RCC 7860 (cell line): ENCODE measurements around the gene CARS1.

Source experiments
- DNase-seq: peaks from one replicate; pipeline ENCODE4 v3.0.0-alpha.2; 2015; ENCODE audit warnings: low spot score
- FAIRE-seq: peaks from 2 replicates; lab custom pipeline; 2012; peaks lifted over from hg19 to GRCh38; lab: Jason Lieb, UNC

The CARS1 gene

DNA sequence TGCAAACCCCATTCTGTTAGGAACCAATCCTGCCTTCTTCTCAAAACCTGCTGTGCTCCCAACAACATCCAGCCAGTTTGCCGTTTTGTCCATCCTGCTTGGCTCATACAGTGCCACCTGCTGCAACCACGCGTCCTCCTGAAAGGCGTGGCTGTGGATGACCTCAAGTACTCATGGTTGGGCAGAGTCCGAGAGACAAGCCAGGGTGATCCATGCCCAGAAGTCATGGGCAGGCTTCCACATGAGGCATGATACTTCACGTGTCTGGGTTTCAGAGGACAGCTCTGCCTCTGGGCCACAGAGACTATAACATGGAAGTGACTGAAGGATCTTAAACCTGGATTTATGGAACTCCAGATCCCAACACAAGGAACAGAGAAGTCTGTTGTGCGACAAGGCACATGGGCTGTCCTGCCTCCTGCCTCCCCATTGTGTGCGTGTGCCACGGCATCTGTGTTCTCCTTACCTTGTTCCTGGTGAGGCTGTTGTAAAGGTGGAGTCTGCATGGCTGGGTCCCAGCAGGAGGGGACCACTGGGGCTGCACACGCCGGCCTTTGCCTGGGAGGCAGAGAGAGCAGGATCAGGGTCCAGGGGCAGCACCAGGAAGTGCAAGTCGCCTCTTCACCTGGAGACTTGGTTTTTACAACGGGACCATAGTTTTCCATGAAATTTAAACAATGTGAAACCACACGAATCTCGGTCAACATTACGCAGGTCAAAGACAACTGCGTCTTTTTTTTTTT is 15.4 kb downstream of the CARS1 start:
- FAIRE-seq (no peak), DNase-seq (no peak)

DNA sequence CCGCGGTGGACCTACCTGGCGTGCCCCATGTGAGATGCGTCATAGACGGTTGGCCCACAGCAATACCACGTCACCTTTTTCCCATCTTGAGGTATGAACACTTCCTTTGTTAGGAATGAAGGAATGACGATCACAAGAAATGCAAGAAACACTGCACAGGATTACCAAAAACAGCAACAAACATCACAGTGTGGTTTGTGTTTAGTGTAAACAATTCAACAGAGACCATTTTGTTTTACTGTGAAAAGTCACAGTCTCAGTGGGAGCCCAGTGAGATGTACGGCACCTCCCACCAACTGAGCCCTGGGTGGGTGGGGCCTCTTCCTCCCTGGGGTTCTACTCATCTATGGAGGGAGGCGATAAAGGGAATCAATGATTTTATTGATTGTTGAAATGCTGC is 16.3 kb downstream of the CARS1 start:
- FAIRE-seq: no peak

DNA sequence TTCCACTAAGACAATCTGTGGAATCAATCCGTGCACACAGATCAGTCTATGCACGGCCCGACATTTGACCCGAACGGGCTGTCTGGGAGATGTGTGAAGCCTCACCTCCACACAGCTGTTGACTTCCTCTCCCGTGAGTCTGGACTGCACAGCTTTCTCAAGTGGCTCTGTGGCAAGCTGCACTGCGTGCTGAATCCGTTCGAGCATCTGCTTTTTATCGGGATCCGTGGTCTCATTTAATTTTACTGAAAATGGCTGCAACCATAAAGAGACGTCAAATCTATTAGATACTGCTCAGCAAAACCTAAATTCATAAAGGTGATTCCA is 19.3 kb downstream of the CARS1 start:
- DNase-seq: no peak
- no peak for FAIRE-seq

More for the DNA sequence above, 16.3 kb downstream of the CARS1 start:
- no peak for DNase-seq

DNA sequence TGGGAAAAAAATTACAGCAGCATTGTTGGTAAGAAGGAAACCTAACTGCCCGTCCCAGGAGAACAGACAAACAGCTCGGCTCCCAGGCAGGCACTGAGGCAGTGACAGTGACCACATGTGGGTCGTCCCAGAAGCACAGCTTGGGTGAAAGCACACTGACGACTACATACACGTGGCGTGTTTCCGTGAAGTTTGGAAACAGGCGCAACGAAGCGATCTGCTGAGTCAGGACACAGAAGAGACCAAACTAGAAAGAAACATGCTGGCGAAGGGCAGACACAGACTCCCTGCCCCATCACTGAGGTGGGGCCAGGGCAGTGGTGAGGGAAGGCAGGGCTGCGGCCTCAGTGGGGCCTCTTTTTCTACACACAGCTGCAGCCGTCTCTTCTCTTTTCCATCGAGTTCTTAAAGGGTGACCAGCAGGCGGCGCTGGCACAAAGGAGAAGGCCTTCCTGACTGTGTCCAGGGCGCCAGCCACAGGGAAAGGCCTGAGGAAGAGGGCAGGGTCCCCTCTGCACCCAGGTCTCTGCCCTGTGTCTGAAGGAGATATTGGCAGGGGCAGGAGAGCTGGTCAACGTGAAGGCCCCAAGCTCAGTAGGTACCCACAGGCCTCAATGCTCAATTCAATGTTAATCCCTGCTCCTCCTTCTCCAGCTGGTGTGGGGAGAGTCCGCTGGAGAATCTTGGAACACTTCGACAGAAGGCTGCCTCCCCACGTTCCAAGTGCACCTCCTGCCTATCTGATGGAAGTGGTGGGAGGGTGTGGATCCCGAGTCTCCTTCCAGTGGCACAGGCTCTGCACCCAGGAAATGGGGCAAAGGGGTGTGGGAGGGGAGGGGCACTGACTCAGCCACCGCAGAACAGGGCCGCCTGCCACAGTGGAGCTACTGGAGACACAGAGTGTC is 19.9 kb downstream of the CARS1 start:
- no peak for FAIRE-seq

DNA sequence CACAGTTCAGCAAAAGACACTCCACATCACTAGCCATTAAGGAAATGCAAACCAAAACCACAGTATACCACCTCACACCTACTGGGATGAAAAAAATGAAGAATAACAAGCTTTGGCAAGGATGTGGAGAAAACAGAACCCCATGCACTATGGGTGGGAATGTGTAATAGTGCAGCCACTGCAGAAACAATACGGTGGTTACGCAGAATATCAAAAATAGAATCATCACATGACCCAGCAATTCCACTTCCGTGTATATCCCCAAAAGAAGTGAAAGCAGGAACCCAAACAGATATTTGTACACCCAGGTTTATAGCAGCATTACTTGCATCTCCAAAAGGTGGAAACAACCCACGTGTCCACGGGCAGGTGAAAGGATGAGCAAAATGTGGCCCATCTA is 20.8 kb downstream of the CARS1 start:
- no peak for FAIRE-seq
- no peak for DNase-seq

More for the DNA sequence above, 19.9 kb downstream of the CARS1 start:
- peak; percentile 17 for DNase-seq

DNA sequence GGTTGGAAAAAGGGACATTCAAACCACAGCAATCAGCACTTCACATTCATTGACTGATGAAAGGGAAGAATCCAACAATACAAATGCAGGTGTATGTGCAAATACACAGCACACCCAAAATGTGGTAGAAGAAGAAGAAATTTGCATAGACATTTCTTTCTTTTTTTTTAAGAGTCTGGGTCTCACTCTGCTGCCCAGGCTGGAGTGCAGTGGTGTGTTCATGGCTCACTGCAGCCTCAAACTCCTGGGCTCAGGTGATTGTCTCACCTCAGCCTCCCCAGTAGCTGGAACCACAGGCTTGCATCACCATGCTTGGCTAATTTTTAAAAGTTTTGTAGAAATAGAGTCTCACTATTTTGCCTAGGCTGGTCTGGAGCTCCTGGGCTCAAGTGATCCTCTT is 21.9 kb downstream of the CARS1 start:
- FAIRE-seq (no peak), DNase-seq (no peak)

DNA sequence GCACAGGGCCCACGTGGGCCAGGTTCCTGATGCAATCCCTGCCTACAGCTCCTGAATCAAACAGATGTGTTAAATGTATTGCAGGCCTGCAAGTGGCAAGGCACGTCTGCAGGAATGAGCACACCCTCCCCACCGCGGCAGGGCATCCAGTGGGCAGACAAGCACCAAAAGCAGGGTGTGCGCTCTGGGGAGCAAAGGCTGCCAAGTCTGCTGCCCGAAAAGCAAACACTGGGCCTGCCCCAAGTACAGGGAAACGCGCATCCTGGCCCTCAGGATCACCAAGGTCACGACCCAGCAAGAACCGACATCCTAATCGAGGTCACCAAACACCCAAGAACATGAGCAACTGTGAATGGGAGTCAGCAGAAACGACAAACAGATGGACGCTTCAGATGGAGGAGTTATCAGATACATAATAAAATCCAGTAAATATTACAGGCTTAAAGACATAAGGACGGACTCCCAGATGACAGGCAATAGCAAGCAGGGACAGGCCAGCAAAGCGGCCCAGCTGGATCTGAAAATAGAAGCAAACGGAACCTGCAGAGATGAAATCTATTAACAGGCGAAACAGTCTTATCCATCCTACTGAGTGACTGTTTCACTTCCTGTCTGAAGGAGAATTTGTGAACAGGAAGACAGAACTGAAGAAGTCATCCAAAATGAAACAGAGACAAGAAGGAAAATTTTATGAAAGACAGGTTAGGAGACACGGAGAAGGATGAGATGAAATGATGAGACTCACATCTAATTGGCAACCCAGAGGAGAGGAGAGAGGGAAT is 26.7 kb downstream of the CARS1 start:
- FAIRE-seq (no peak), DNase-seq (no peak)

DNA sequence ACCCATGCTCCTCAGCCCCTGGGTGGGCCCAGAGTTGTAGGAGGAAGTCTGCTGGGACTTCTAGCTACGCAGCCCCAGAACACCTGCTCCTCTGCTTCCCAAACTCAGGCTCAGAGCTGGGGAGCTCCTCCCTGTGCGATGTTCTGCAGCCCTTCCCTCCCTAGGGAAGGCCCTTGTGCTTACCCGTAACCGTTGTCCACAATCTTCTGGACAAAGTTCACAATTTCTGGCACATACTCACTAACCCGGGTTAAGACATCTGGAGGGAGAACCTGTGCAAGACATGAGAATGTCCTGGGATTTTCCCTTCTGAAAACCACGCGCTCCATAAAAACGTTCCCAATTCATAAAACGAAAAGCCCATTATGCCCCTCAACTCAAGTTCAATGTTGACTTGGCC is 28.4 kb downstream of the CARS1 start:
- DNase-seq: no peak
- FAIRE-seq: no peak

DNA sequence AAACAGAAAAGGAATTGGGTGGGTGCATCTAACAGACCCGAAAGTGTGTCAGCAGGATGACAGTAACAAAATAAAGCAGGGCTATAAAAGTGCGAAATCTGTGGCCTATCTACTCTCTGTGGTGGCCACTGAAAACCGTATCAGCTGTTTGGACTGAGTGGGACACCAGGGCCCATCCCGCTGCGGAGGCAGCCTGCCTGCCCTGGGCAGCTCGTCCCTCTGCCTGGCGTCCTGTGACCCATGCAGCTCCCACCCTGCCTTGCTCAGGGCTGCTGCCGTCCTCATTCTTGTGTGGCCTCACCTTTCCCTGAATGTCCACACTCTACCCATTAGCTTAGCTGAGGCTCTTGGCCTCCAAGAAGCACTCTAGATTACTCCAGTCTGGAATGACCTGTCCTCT is 30.4 kb downstream of the CARS1 start:
- FAIRE-seq (no peak), DNase-seq (no peak)

DNA sequence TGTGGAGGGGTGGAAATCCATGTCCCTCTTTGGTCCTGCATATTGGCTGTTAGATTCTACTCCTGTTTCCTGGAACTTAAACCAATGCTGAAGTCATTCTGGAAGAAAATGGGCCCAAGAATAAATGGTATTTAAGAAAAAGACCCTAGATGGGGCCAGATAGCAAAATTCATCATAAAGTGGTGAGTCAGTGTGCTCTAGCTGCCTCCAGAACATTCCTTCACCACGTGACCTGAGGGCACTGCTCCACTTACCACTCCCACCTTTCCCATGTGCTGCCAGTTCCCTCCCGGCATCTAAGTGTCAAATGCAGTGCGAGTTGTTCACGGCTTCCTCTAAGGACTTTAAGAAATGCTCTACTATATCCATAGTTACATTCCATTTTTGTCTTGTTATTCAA is 34.2 kb downstream of the CARS1 start:
- FAIRE-seq (no peak), DNase-seq (no peak)

DNA sequence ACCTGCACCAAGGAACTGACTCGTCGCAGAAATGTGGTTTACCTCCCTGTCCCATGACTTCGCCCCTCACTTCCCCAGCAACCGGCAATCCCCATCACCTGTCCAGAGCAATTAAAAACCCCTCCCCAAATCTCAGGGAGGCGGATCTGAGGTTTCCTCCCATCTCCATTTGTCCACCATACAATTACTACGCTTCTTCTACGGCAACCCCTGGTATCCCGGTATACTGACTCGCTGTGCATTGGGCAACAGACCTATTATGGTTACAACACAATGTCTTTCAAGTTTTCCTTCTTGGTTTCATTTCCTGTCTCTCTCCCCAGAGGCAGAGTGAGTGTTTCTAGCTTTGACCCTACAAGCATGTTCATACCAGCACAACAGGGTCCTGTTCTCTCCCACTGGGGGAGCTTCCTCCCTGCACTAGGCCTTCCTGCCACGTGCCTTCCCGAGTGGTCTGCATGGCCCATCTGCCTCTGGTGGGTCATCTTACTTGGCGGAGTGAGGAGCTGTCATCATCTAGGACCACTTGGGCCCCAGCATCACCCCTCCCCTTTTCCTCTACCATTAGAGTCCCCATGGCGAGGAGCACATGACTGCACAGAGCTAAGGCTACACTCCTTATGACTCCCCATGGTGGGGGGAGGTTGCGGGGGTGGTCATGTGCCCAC is 34.8 kb downstream of the CARS1 start:
- FAIRE-seq (no peak), DNase-seq (peak; percentile 33)

DNA sequence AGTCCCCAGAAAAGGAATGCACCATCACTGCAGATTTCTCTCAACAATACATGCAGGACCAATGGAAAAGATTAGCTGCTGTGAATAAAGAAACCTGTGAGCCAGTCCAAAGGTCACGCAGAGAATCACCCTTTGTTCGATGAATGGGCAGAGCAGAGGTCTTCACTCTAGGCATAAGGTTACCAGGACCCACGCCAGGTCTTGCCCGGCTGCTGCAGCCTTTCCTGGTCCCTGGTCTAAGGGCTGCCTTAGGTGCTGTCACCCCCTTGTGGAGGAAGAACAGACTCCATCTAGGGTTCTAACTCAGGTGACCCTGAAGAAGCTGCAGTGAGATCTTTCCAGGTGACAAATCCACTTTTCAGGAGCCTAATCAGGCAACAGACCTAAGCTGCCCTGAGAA is 36.1 kb downstream of the CARS1 start:
- FAIRE-seq (no peak), DNase-seq (no peak)

DNA sequence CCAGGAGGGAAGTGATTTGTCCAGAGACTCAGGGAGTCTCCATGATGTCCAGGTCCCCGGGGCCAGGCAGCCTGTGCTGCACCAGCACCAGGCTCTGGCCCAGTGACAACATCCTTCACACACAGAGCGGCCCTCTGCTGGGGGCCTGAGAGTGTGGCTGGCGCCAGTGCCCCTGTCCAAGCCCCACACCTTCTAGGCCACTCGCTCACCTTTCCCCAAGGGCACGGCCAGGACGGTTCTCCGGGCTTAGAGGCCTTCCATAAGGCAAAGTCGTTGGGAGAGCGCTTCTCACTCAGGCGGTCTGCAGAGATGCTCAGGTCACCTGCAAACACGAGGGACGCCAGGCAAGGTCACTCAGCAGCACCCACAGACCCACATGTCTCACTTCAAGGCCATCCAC is 37.2 kb downstream of the CARS1 start:
- no peak for FAIRE-seq
- DNase-seq: no peak

DNA sequence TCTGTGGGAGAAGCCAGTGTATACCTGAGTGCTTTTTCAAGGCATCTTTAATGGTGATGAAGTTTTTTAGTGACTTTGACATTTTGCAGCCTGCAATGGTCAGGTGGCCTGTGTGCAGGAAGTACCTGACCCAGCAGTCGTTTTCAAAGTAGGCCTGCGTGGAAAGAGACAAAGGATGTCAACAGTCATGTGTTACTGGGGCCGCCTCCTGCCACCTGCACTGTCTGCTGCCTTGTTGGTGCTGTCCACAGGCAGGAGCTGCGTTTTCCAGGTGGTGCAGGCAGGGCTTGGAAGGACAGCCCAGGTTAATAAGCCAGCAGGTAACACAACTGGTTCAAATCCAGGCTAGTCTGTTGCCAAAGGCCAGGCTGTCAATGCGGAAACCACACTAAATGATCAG is 38.6 kb downstream of the CARS1 start:
- DNase-seq (no peak), FAIRE-seq (no peak)

DNA sequence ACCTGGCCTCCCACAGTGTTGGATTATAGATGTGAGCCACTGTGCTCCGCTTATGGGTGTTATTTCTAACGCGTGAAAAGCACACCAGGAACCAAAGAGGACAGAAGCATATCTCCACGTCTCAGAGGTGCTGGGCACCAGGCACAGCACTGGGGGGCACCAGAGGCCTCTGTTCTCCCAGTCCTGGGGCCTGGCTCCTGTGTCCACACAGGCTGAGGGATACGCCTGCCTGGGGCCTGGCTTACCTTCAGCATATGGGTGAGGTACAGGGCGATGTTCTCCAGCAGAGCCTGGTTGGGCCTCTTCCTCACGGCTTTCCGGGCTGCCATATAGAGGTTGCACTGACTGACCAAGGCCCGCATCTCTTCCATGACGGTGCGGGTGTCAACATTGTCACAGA is 40.4 kb downstream of the CARS1 start:
- DNase-seq: no peak
- FAIRE-seq: no peak

DNA sequence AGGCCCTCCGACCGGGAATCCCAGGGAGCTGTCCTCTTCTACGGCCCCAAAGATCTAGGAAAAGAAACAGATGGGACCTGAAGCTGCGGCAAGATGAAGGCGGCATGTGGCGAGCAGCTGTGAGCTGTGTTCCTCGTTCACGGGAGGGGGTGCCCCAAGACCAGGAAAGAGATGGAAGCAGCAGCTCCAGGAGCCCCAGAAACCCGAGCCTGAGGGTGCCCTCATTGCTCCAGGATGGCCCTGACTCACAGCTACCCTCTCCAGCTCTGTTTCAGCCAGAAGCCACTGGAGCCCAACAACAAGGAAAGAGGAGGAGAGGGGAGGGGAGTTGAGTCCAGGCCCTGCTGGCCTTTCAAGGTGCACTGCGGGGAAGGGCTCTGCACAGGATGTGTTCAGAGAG is 41.4 kb downstream of the CARS1 start:
- FAIRE-seq (no peak), DNase-seq (no peak)

DNA sequence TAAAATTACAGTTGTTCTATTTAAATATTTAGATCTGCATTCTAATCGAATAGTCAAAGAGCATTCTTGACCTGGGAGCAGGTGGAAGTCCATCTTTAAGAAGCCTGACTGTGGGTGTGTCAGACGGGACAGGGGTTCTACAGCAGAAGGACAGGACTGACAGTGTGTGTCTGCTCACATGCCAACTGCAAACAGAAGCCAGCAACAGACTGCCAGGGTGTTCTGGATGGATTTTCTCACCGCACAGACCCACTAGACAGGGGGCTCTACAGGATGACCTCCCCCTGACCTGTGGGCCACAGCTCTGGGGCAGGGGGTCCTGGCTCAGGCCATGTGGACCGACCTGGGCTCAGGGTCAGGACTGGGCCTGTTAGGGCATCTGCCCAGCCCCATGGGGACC is 42.3 kb downstream of the CARS1 start:
- FAIRE-seq (no peak), DNase-seq (no peak)

DNA sequence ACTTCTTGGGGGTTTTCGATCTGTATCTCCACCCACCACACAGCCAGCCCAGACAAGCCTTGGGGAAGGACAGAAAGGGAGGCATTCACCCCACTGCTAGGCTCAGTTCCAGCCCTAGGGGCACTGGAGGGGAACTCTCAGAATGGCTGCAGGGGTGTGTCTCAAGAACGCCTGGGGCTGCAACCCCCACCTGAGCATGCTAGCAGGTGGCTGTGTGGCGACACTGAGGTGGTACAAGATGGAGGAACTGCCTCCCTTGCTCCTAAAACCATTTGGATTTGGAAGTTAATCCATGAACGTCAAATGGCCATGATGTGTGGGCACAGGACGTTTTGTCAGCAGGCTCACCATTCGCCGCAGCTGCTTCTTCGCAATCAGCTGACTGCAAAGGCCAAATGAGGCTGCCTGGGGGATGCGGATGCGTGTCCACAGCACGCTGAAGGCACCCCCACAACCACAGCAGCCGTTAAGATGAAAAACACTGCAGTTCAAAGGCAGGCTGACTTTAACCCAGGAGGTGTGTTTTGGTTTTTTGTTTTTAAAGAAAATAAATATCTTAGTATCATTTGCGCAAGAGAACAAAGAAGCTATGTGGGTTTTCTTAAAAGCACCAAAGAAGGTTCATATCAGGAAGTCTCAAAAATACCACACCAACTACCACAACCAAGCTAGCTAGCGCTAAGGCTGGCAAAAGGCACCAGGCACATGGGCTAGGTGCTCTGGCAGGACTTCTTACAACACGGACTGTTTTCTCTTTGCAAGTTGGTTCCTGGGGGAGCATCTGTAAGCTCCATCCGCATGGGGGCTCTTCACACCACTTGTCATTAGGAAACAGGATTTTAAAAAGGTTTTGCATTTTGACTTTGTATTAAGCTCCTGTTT is 42.9 kb downstream of the CARS1 start:
- no peak for DNase-seq
- no peak for FAIRE-seq

DNA sequence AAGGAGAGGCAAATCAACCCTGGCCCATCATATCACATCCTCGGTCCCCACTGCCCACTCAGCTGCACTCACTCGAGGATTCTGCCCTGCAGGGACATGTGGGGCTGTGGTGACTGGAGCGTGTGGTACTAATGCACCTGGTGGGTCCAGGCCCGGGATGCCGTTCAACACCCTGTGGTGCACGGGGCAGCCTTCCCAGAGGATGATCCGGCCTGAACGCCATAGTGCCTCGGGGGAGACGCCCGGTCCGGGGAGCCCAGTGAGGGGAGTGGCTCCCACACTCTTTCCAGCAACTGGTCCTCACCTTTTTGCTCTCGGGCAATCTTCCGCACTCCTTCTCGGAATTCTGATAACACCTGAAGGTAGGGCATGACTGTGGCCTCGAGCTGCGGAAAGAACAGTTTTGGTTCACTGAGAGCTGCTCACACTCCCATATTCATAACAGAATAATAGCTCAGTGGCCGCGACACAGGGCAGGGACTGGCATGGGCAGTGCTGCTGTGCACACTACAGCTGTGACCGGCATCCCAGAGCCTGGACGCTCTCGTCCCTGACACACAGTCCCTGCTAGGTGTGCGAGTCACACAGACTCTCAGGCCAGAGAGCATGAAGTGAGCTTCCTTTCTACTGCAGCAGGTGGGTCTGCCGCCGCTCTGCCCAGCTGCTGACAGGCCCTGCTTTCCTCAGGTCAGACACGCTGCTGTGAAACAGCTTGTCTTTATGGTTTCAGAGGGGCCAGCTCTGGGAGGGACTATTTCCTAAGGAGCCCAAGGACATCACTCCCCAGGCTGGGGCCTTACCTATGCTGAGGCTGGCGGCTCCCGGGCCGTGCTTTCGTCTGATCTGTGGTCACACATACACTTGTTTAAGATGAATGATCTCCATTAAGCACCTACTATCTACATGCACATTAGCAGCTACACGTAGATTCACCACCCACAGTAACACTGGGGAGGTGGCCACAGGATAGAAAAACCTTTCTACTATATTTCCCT is 45.0 kb downstream of the CARS1 start:
- DNase-seq (no peak), FAIRE-seq (no peak)
